GM18861 (cell line): Measurements from ENCODE around the gene RGS7.
"Not testable (repeated sequence)": the region's sequence is repeated elsewhere in the genome, so short reads cannot be mapped to it uniquely, and the experiment has no call there.

Experiments
- ATAC-seq: cut with Tn5 transposase; IDR thresholded peaks from one replicate; pipeline ENCODE4 v1.9.1; 2021; ENCODE audit not compliant: unreplicated experiment

RGS7 gene

DNA sequence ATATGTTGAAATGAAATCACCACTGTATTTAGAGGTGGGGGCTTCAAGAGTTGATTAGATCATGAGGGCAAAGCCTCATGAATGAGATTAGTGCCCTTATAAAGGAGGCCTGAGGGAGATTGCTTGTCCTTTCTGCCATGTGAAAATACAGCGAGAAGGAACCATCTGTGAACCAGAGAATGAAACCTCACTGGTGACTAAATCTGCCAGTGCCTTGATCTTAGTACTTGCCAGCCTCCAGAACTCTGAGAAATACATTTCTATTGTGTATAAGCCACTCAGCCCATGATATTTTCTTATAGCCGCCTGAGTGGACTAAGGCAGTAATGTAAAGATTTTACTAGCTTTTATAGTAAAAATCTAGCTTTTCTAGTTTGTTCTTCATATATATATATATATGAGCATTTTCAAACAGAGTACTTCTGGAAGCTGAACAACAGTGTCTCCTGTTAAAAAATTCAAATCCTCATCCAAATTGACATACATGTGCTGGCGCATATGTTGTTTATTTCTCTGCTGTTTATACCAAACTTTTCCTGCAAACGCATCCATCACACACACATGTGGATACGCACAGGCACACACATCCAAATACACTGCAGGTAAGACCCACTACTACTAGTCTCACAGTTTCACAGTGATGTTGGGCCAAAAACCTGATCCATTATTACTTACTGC lies 213.1 kb downstream of the RGS7 start:
- ATAC-seq: no peak

DNA sequence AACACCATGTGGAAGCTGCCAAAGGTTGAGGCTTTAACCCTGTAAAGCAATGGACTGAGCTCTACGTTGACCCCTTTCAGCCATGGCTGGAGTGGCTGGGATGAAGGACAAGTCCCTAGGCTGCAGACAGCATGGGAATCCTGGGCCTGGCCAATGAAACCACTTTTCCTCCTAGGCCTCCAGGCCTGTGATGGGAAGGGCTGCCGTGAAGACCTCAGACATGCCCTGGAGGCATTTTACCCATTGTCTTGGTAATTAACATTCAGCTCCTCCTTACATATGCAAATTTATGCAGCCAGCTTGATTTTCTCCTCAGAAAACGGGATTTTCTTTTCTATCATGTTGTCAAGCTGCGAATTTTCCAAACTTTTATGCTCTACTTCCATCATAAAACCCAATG lies 214.5 kb downstream of the RGS7 start:
- ATAC-seq: no peak

DNA sequence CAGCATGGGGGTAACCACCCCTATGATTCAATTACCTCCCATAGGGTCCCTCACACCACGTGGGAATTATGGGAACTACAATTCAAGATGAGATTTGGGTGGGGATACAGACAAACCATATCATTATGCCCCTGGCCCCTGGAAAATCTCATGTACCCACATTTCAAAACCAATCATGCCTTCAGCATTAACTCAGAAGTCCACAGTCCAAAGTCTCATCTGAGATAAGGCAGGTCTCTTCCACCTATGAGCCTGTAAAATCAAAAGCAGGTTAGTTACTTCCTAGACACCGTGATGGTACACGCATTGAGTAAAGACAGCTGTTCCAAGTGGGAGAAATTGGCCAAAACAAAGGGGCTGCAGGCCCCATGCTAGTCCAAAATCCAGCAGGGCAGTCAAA lies 215.4 kb downstream of the RGS7 start:
- ATAC-seq: not testable (repeated sequence)

GRCh38 chr1:241140670-241141069 lies 216.3 kb downstream of the RGS7 start:
- no peak for ATAC-seq

DNA sequence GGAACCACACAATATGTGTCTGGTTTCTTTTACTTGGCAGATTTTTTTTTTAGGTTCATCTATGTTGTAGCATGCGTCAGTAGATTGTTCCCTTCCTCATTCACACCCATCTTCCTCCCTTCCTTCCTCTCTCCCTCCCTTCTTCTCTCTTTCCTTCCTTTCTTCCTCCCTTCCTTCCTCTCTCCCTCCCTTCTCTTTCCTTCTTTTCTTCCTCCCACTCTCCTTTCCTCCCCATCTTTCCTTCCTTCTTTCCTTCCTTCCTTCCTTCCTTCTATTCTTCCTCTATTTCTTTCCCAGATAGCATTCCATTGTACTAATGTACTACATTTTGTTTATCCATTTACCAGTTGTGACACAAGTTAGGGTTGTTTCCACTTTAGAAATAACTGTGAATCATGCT lies 218.0 kb downstream of the RGS7 start:
- ATAC-seq: no peak

GRCh38 chr1:241138248-241138647 lies 218.8 kb downstream of the RGS7 start:
- ATAC-seq: no peak

DNA sequence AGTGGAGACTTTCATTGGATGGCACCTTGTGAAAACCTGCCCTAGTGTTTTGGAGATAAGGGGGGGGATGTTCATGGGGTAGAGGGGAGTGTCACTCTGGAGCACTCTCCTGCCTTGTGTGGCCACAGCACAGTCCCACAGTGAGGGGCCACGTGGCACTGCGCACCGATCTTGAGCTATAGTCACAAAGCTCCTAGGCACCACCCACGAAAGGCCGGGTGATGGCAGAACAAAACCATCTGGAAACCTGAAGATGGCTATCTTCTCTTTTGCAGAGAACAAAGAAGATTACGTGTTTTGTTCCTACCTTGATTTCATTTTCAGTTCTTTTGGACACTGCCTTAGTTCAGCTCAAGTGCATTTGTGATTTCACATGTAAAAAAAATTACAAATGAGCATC lies 220.6 kb downstream of the RGS7 start:
- no peak for ATAC-seq

DNA sequence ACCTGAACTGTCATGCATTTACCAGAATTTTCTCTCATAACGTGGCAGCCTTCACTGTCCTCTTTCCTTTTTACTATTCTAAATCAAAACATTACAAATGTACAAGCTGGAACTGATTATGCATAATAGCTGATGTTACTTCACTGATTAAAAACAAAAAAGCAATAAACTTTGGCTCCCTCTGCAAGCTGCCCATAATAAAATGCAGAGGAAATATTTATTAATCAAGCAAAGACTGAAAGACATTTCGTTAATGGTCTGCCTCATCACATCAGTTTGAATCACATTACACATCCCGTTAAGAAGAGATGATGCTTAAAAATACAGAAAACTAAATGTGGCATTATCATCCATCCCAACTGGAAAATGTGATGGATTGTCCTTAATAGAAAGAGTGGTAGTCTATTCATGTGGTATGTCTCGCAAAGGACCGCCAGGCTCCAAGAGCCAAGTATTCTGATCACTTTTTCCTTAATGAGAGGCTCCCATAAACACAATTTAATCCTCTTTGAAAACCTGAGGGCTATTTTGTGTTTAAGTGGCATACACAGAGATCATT lies 225.3 kb downstream of the RGS7 start:
- no peak for ATAC-seq

DNA sequence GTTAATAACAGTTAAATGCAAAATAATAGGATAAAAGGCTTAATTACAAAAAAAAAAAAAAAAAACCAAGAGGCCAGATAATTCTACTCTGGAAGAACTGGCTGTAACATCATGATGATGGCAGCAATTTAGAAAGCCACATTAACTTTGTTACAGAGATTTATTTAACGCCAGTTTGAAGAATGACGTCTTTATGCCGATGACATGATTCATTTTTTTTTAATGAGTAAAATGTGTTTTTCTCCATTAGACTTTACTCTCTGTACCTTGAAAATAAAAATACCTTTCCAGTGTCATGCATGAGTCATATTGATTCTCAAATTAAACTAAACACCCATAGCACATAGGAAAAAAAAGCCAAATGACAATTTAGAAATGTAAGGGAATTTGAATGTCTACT lies 226.1 kb downstream of the RGS7 start:
- no peak for ATAC-seq

- ATAC-seq: no peak
These were observed 227.6 kb downstream of the RGS7 start for GRCh38 chr1:241129207-241129960.

DNA sequence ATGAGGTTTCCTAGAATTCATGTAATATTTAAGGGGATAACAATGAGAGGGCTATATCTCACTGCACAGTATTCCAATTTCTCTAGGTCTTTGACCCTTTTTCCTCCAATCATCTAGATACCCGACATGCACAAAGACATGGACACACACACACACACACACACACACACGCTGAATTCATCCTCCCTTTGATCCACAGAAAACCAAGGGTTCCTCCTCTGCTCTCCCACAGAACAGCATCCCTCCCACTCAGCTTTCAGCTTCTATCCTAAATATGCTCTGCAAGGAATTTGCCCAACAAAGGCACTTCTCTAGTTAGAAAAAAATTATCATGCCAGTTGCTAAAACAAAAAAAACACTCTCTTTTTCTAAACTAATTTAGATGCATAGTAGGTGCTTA lies 231.7 kb downstream of the RGS7 start:
- ATAC-seq: no peak

- ATAC-seq: no peak
These were observed 239.0 kb downstream of the RGS7 start for GRCh38 chr1:241118049-241118448.

GRCh38 chr1:241115784-241116183 lies 241.2 kb downstream of the RGS7 start:
- ATAC-seq: no peak

GRCh38 chr1:241114699-241115233 lies 242.2 kb downstream of the RGS7 start:
- no peak for ATAC-seq

DNA sequence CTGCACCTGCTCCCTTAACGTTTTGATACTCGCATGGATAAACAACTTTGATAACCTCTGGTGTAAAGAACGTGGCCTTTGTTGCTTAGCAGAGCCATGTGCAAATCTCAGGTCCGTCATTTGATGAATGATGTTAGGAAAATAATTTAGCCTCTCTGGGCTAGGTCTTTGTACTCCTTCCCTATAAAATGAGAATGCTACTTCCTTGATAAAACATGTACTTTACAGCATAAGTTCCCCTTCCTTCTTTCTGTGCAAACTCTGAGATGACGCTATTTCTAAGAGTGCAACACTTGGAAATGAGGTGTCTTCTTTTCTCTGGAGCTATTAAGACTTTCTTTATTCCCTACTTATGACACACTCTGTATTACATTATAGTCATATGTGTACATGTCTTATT lies 243.4 kb downstream of the RGS7 start:
- ATAC-seq: no peak

GRCh38 chr1:241109039-241109438 lies 248.0 kb downstream of the RGS7 start:
- ATAC-seq: no peak

- no peak for ATAC-seq
These were observed 251.9 kb downstream of the RGS7 start for GRCh38 chr1:241105147-241105546.

DNA sequence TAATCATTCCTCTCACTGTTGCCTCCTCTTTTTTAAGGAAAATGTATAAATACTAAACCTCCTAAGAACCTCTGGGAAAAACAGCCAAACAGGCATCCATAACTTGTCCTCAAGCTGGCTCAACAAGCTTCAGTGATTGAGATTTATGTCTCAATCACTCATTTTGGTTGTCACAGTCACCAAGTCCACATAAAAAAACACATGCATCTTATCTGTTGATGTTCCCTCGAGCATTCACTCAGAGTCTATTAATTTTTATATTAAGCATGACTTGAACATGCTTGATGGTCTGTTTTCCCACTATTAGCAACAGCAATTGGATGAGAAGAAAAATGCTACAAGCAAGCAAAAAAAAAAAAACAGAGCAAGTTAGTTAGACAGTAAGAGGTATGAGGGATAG lies 254.3 kb downstream of the RGS7 start:
- ATAC-seq: no peak

DNA sequence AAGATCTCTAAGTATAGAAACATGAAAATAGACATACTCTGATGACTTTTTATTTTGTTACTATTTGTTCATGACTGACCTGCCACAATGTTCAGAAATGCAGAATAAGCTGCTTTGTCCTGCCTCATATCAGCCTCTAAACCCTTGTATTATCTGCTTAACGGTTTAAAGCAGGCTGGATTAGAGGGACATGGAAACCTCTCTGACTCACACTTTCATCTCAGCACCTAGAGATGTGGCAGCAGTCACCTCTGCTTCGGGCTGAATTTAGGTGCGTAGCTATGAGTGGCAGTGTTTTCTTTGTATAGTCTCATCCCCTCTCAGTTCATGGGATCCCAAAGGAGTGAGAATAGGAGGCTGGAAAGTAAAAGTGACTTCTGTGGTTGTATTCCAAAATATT lies 255.4 kb downstream of the RGS7 start:
- ATAC-seq: no peak

GRCh38 chr1:241097479-241097878 lies 259.5 kb downstream of the RGS7 start:
- ATAC-seq: no peak

- no peak for ATAC-seq
These were observed 260.0 kb downstream of the RGS7 start for GRCh38 chr1:241096982-241097381.

GRCh38 chr1:241095847-241096246 lies 261.2 kb downstream of the RGS7 start:
- no peak for ATAC-seq
